Right lobe of liver (tissue), 6 donors: ENCODE data around the gene SUPT16H. TPM values are rescaled to one million over a fixed set of nuclear protein-coding genes. Genes with fewer than 3 reads are reported as not detected.

ENCODE experiments used
- ATAC-seq, 4 donors: fragments of 200-7000 bp; cut with Tn5 transposase; one replicate each; pipeline ENCODE4 v1.9.1; 2020; ENCODE audit warnings: mild to moderate bottlenecking in 4 of 4, moderate library complexity in 4 of 4
- DNase-seq, 3 donors: peaks; one replicate each; pipeline ENCODE4 v3.0.0-alpha.2; 2020
- H3K27ac ChIP-seq, 3 donors: fragments of 200-600 bp; one replicate each; pipeline ENCODE4 v1.8.0; 2022
- H3K27me3 ChIP-seq, 2 donors: fragments of 200-600 bp; one replicate each; pipeline ENCODE4 v1.8.0; 2022
- H3K36me3 ChIP-seq, 4 donors: fragments of 200-600 bp; sonication (generic) in 1 of 4; one replicate each; pipeline versions ENCODE4 v1.5.1 to v1.8.0; 2017 to 2022; ENCODE audit warnings: control low read depth in 1 of 4
- H3K4me1 ChIP-seq, 4 donors: fragments of 200-600 bp; sonication (generic) in 1 of 4; one replicate each; pipeline versions ENCODE4 v1.5.1 to v1.8.0; 2017 to 2022; ENCODE audit warnings: control low read depth in 1 of 4
- H3K4me3 ChIP-seq, 3 donors: fragments of 200-600 bp; one replicate each; pipeline ENCODE4 v1.8.0; 2022
- H3K9me3 ChIP-seq, 4 donors: fragments of 200-600 bp; sonication (generic) in 1 of 4; one replicate each; pipeline versions ENCODE4 v1.5.1 to v1.8.0; 2017 to 2022; ENCODE audit warnings: control low read depth in 1 of 4
- CTCF ChIP-seq, 4 donors: fragments of 200-600 bp in 3 of 4; fragments of 450-650 bp in 1 of 4; IDR thresholded peaks; one replicate each; pipeline versions ENCODE4 v1.5.1 to v1.8.0; 2016 to 2022; ENCODE audit warnings: antibody characterized with exemption in 4 of 4, mild to moderate bottlenecking in 2 of 4
- POLR2A ChIP-seq: fragments of 450-650 bp; IDR thresholded peaks from one replicate; pipeline ENCODE4 v1.6.1; 2017; ENCODE audit warnings: antibody characterized with exemption, mild to moderate bottlenecking
- WGBS: methylation state at CpG from one replicate; pipeline ENCODE4 v1.1.6; 2018; ENCODE audit warnings: low coverage, low lambda C conversion rate; ENCODE audit not compliant: insufficient coverage; ENCODE audit errors: missing lambda C conversion rate; 5-methylcytosine and 5-hydroxymethylcytosine counted together
- intact Hi-C, 2 donors: fragments of 100-400 bp; cut with DNase I; formaldehyde crosslinking; loops; one replicate each; pipeline versions ENCODE4 v1.11.2 to v1.14.1; 2022
- long read RNA-seq: library from polyadenylated mRNA; unstranded; transcript quantifications from one replicate; pipeline ENCODE4 v2.0.0, GENCODE V29; 2019
- total RNA-seq, 6 experiments: library from RNA; depleted of rRNA in 2 of 6; stranded (reverse); fragments of >200 nt in 2 of 6; fragmentation: NEBNext Ultra II Directional in 3 of 6; extraction: Animal tissue kit (Norgen Biotek cat#: 25700) in 3 of 6; gene quantifications; one replicate each; pipeline versions ENCODE4 v1.1.0 to v1.2.4, GENCODE V29; 2016 to 2023
- donor health status: DM: no; HTN: yes; CAD: no.
- donor health status: DM: no; HTN: no; CAD: no.
- donor health status: DM: no; HTN: no; CAD: no.
- donor health status: DM: no; HTN: yes; CAD: no.
- donor health status: DM: no; HTN: yes; CAD: no.

SUPT16H gene
- total RNA-seq = 10 to 100 TPM; 13.0 to 28.8 (median 19.5) TPM
- long read RNA-seq, partial matches to known transcripts = 12 of 12 reads
- long read RNA-seq, other reads (novel, unspliced or antisense) = 0 of 12 reads

- no peak for TF ChIP-seq CTCF (IDR thresholded peaks at IDR 0.05)
- TF ChIP-seq POLR2A = peak; percentile 29
- peaks cover 0 to 13% (median 2%) of the 10 kb centered on the region in 4 donors for H3K36me3 ChIP-seq
- ATAC-seq = peak; percentile 98 to 99 (median 98)
- no peaks in the 10 kb centered on the region for H3K27me3 ChIP-seq
- H3K4me1 ChIP-seq = peaks cover 0 to 16% (median 4%) of the 10 kb centered on the region in 4 donors
- peak; percentile 96 to 97 (median 97) for DNase-seq
- WGBS = under 1% methylated on average over 51 of the region's 54 CpGs
- peak within 1 kb of the TSS; percentile 67 to 93 (median 79) for H3K4me3 ChIP-seq
- intact Hi-C loops = no loop called here
- no peaks in the 10 kb centered on the region for H3K9me3 ChIP-seq
- H3K27ac ChIP-seq = peak within 1 kb of the TSS; percentile 65 to 84 (median 72)
These were observed at the start of gene SUPT16H for GRCh38 chr14:21383848-21384493. Gene SUPT16H (minus strand): TSS chr14:21384019. CDS start chr14:21383927, 92 bp downstream.

- no peak overlapping the region for H3K27ac ChIP-seq
- WGBS = 100% methylated on average over 2 of the region's 2 CpGs
- H3K4me3 ChIP-seq = no peak overlapping the region
- H3K9me3 ChIP-seq = no peaks in the 10 kb centered on the region
- H3K36me3 ChIP-seq = peaks cover 6 to 44% (median 24%) of the 10 kb centered on the region in 4 donors
- no peak for ATAC-seq
- TF ChIP-seq POLR2A = no peak
- TF ChIP-seq CTCF (IDR thresholded peaks at IDR 0.05) = no peak
- intact Hi-C loops = no loop called here
- no peak for DNase-seq
- no peaks in the 10 kb centered on the region for H3K27me3 ChIP-seq
- H3K4me1 ChIP-seq = peaks cover 0 to 12% (median 0%) of the 10 kb centered on the region in 4 donors
These were observed 47.3 kb upstream of the SUPT16H start for GRCh38 chr14:21431126-21431525.

- H3K4me3 ChIP-seq = no peak overlapping the region
- ATAC-seq (peak; percentile 18 to 56 (median 24)), DNase-seq (no peak)
- peaks cover 10 to 66% (median 38%) of the 10 kb centered on the region in 4 donors for H3K36me3 ChIP-seq
- no peaks in the 10 kb centered on the region for H3K4me1 ChIP-seq
- 82% methylated on average over 4 of the region's 4 CpGs for WGBS
- H3K9me3 ChIP-seq = no peaks in the 10 kb centered on the region
- H3K27ac ChIP-seq = no peak overlapping the region
- intact Hi-C loops = no loop called here
- no peaks in the 10 kb centered on the region for H3K27me3 ChIP-seq
- TF ChIP-seq CTCF (IDR thresholded peaks at IDR 0.05) = no peak
- TF ChIP-seq POLR2A = no peak
These were observed 45.1 kb upstream of the SUPT16H start for GRCh38 chr14:21428930-21429329.

- Histone ChIP-seq H3K4me1 (no peaks in the 10 kb centered on the region), H3K27ac (no peak overlapping the region), H3K4me3 (no peak overlapping the region), H3K27me3 (no peaks in the 10 kb centered on the region), H3K9me3 (no peaks in the 10 kb centered on the region), H3K36me3 (peaks cover 10 to 89% (median 47%) of the 10 kb centered on the region in 4 donors)
- 92% methylated on average over 1 of the region's 1 CpG for WGBS
- no peak for TF ChIP-seq POLR2A
- no peak for TF ChIP-seq CTCF (IDR thresholded peaks at IDR 0.05)
- no peak for ATAC-seq
- intact Hi-C loops = no loop called here
- no peak for DNase-seq
These were observed 42.9 kb upstream of the SUPT16H start for GRCh38 chr14:21426692-21427091.
